GM10266 (cell line): Measurements from ENCODE around the gene FDPS.

Source experiments
- DNase-seq: peaks from one replicate; pipeline ENCODE4 v3.0.0; 2012; ENCODE audit errors: extremely low spot score
- CTCF ChIP-seq: IDR thresholded peaks from 2 replicates; pipeline ENCODE4 v1.5.1; 2012; ENCODE audit warnings: mild to moderate bottlenecking, low read depth; ENCODE audit not compliant: control insufficient read depth, insufficient read depth; ENCODE audit errors: missing control alignments

FDPS gene

GRCh38 chr1:155308493-155309422, at the start of gene FDPS:
Gene FDPS, plus strand, starts transcription at chr1:155308866. Its CDS starts 924 bp downstream, at chr1:155309790.
- TF ChIP-seq CTCF, result no peak

GRCh38 chr1:155260276-155260675, 48.4 kb upstream of the FDPS start:
- DNase-seq, result no peak
- TF ChIP-seq CTCF, result no peak

More at GRCh38 chr1:155308493-155309422, at the start of gene FDPS:
- peak; percentile 96 for DNase-seq

- no peak for DNase-seq
- no peak for TF ChIP-seq CTCF
Observed at GRCh38 chr1:155261493-155261851, 47.2 kb upstream of the FDPS start.

GRCh38 chr1:155261852-155262673, 46.6 kb upstream of the FDPS start, which contains the start of gene SCAMP3:
Gene SCAMP3, minus strand, starts transcription at chr1:155262360. Its CDS starts 209 bp downstream, at chr1:155262151.
- DNase-seq, result peak; percentile 97
- no peak for TF ChIP-seq CTCF

- TF ChIP-seq CTCF, result no peak
- DNase-seq, result no peak
Observed at GRCh38 chr1:155263067-155263466, 45.6 kb upstream of the FDPS start.

- DNase-seq, result no peak
- TF ChIP-seq CTCF, result no peak
Observed at GRCh38 chr1:155266553-155266952, 42.1 kb upstream of the FDPS start.
